AG08396 (cell line): ENCODE results near the gene C2CD2L.
"Not testable (repeated sequence)": the region's sequence is repeated elsewhere in the genome, so short reads cannot be mapped to it uniquely, and the experiment has no call there.

Experiments
- DNase-seq: peaks from one replicate; pipeline ENCODE4 v3.0.0; 2012; ENCODE audit warnings: low spot score, mixed read lengths

C2CD2L gene

GRCh38 chr11:119115484-119116234 lies 8.5 kb downstream of the C2CD2L start:
- no peak for DNase-seq

- DNase-seq, result no peak
These were observed 9.1 kb downstream of the C2CD2L start for GRCh38 chr11:119116235-119116594.

GRCh38 chr11:119116601-119117000 lies 9.5 kb downstream of the C2CD2L start:
- DNase-seq, result no peak

GRCh38 chr11:119117004-119117706 lies 10.0 kb downstream of the C2CD2L start:
- no peak for DNase-seq

GRCh38 chr11:119118227-119118626 lies 11.1 kb downstream of the C2CD2L start:
- no peak for DNase-seq

- no peak for DNase-seq
These were observed 11.8 kb downstream of the C2CD2L start for GRCh38 chr11:119118946-119119345.

- peak; percentile 31 for DNase-seq
These were observed 13.5 kb downstream of the C2CD2L start for GRCh38 chr11:119120639-119121007.

- peak; percentile 99 for DNase-seq
These were observed 14.1 kb downstream of the C2CD2L start, which contains the start of gene HINFP for GRCh38 chr11:119121008-119121810. HINFP (plus strand) TSS chr11:119121580; CDS start chr11:119126945, 5,365 bp downstream.

- no peak for DNase-seq
These were observed 14.6 kb downstream of the C2CD2L start for GRCh38 chr11:119121811-119122124.

GRCh38 chr11:119125821-119126220 lies 18.7 kb downstream of the C2CD2L start:
- no peak for DNase-seq

GRCh38 chr11:119126675-119127268 lies 19.6 kb downstream of the C2CD2L start:
- no peak for DNase-seq

GRCh38 chr11:119130662-119131061 lies 23.5 kb downstream of the C2CD2L start:
- no peak for DNase-seq

GRCh38 chr11:119134389-119134978 lies 27.3 kb downstream of the C2CD2L start:
- DNase-seq, result no peak

- not testable (repeated sequence) for DNase-seq
These were observed 32.1 kb downstream of the C2CD2L start for GRCh38 chr11:119139276-119139675.

GRCh38 chr11:119144825-119145486 lies 37.8 kb downstream of the C2CD2L start:
- peak; percentile 86 for DNase-seq

- DNase-seq, result no peak
These were observed 38.4 kb downstream of the C2CD2L start for GRCh38 chr11:119145551-119145950.

GRCh38 chr11:119147604-119148333 lies 40.6 kb downstream of the C2CD2L start:
- no peak for DNase-seq

- no peak for DNase-seq
These were observed 41.5 kb downstream of the C2CD2L start for GRCh38 chr11:119148720-119149017.

GRCh38 chr11:119149018-119149785 lies 42.1 kb downstream of the C2CD2L start, which contains the start of gene ABCG4:
ABCG4 (plus strand) TSS chr11:119149052; CDS start chr11:119149966, 914 bp downstream.
- DNase-seq, result peak; percentile 59

GRCh38 chr11:119149786-119150275 lies 42.7 kb downstream of the C2CD2L start:
- DNase-seq, result no peak
